GM19324 (cell line): ENCODE data around the gene HSD11B2.

ENCODE experiments used
- ATAC-seq: cut with Tn5 transposase; IDR thresholded peaks from one replicate; pipeline ENCODE4 v1.9.1; 2021; ENCODE audit warnings: mild to moderate bottlenecking, moderate library complexity; ENCODE audit not compliant: unreplicated experiment, low FRiP score

Gene HSD11B2

GRCh38 chr16:67431775-67432505, 1.0 kb downstream of the HSD11B2 start:
- ATAC-seq = no peak

- no peak for ATAC-seq
Observed at GRCh38 chr16:67432506-67432890, 1.6 kb downstream of the HSD11B2 start.

GRCh38 chr16:67433131-67433719, 2.3 kb downstream of the HSD11B2 start:
- ATAC-seq = no peak

GRCh38 chr16:67435758-67436164, 4.8 kb downstream of the HSD11B2 start:
- ATAC-seq = no peak

GRCh38 chr16:67436640-67437193, 5.8 kb downstream of the HSD11B2 start:
- ATAC-seq = no peak

GRCh38 chr16:67437513-67437912, 6.6 kb downstream of the HSD11B2 start:
- ATAC-seq = no peak

- ATAC-seq = no peak
Observed at GRCh38 chr16:67438098-67438791, 7.3 kb downstream of the HSD11B2 start.

GRCh38 chr16:67438824-67439393, 8.0 kb downstream of the HSD11B2 start:
- no peak for ATAC-seq

- ATAC-seq = no peak
Observed at GRCh38 chr16:67441271-67441753, 10.4 kb downstream of the HSD11B2 start.

GRCh38 chr16:67441907-67442306, 11.0 kb downstream of the HSD11B2 start:
- no peak for ATAC-seq

GRCh38 chr16:67442581-67443255, 11.8 kb downstream of the HSD11B2 start:
- ATAC-seq = no peak

- no peak for ATAC-seq
Observed at GRCh38 chr16:67443265-67443664, 12.3 kb downstream of the HSD11B2 start.

- ATAC-seq = no peak
Observed at GRCh38 chr16:67444259-67445125, 13.6 kb downstream of the HSD11B2 start.

- ATAC-seq = no peak
Observed at GRCh38 chr16:67445126-67445426, 14.2 kb downstream of the HSD11B2 start.

GRCh38 chr16:67445441-67445912, 14.6 kb downstream of the HSD11B2 start:
- ATAC-seq = no peak

- ATAC-seq = no peak
Observed at GRCh38 chr16:67445913-67446907, 15.3 kb downstream of the HSD11B2 start.

- ATAC-seq = no peak
Observed at GRCh38 chr16:67446968-67447507, 16.1 kb downstream of the HSD11B2 start.

GRCh38 chr16:67447508-67448076, 16.7 kb downstream of the HSD11B2 start:
- ATAC-seq = no peak
